Upper lobe of left lung (tissue), 4 donors: ENCODE data around the gene CFHR1.

Experiments
- EP300 ChIP-seq, 4 donors: sonication (generic); formaldehyde crosslinking; IDR thresholded peaks; one replicate each; pipeline ENCODE4 v1.5.1; 2017; ENCODE audit warnings: antibody characterized with exemption in 4 of 4, control low read depth in 2 of 4
- TF ChIP-seq, protein P1 (sequence below), 6 experiments: fragments of 450-650 bp in 4 of 6; fragments of 200-600 bp in 2 of 6; sonication (generic) in 2 of 6; IDR thresholded peaks; one replicate each; pipeline ENCODE4 v1.5.1; 2016 to 2019; ENCODE audit warnings: antibody characterized with exemption in 6 of 6

DNA sequence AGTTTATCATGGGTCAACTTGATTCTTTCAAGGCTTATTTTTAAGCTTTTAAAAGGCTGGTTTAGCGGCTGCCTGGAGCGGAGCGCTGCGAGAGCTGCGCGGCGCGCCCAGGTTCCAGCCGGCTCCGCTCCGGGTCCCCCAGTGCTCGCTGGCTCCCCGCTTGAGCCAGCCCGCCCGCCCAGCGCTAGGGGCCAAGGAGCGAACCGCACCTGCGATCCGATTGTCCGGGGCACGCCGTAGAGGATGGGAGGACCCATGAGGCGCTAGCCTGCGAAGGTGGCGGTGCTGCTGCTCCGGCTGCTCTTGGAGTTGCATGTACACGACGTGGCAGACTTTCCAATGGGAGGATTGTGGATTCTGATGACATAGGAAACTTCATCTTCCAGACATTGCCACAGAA is 58.4 kb downstream of the CFHR1 start:
- TF ChIP-seq EP300 (IDR thresholded peaks at IDR 0.05) = no peak
- TF ChIP-seq, protein P1, sequence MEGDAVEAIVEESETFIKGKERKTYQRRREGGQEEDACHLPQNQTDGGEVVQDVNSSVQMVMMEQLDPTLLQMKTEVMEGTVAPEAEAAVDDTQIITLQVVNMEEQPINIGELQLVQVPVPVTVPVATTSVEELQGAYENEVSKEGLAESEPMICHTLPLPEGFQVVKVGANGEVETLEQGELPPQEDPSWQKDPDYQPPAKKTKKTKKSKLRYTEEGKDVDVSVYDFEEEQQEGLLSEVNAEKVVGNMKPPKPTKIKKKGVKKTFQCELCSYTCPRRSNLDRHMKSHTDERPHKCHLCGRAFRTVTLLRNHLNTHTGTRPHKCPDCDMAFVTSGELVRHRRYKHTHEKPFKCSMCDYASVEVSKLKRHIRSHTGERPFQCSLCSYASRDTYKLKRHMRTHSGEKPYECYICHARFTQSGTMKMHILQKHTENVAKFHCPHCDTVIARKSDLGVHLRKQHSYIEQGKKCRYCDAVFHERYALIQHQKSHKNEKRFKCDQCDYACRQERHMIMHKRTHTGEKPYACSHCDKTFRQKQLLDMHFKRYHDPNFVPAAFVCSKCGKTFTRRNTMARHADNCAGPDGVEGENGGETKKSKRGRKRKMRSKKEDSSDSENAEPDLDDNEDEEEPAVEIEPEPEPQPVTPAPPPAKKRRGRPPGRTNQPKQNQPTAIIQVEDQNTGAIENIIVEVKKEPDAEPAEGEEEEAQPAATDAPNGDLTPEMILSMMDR (IDR thresholded peaks at IDR 0.05) = no peak
